ENCODE data around the gene PROS1.
"Not testable (repeated sequence)": the region's sequence is repeated elsewhere in the genome, so short reads cannot be mapped to it uniquely, and the experiment has no call there.

Gene PROS1

GRCh38 chr3:93981649-93982048 is 8.0 kb upstream of the PROS1 start:
- in situ Hi-C loops (cut with MboI; ENCODE audit: low sequenced_read_pairs, unreplicated experiment) = no loop called here
- DNase-seq (ENCODE audit: low spot score) = no peak
- no peak for TF ChIP-seq CTCF (IDR thresholded peaks at IDR 0.05; ENCODE audit: borderline replicate concordance, control extremely low read depth, extremely low read depth, insufficient read depth, missing control alignments)

GRCh38 chr3:93979850-93980676 is 6.4 kb upstream of the PROS1 start, which contains the start of gene ARL13B:
TSS of gene ARL13B (plus strand) at chr3:93980155. CDS start at chr3:93980424, 269 bp downstream.
- in situ Hi-C loops (cut with MboI; ENCODE audit: low sequenced_read_pairs, unreplicated experiment) = no loop called here
- DNase-seq (ENCODE audit: low spot score) = peak; percentile 96
- TF ChIP-seq CTCF (IDR thresholded peaks at IDR 0.05; ENCODE audit: borderline replicate concordance, control extremely low read depth, extremely low read depth, insufficient read depth, missing control alignments) = no peak

- in situ Hi-C loops (cut with MboI; ENCODE audit: low sequenced_read_pairs, unreplicated experiment) = no loop called here
- DNase-seq (ENCODE audit: low spot score) = no peak
- TF ChIP-seq CTCF (IDR thresholded peaks at IDR 0.05; ENCODE audit: borderline replicate concordance, control extremely low read depth, extremely low read depth, insufficient read depth, missing control alignments) = no peak
Observed at GRCh38 chr3:93969997-93970396, 3.7 kb downstream of the PROS1 start.

- DNase-seq (ENCODE audit: low spot score) = no peak
- TF ChIP-seq CTCF (IDR thresholded peaks at IDR 0.05; ENCODE audit: borderline replicate concordance, control extremely low read depth, extremely low read depth, insufficient read depth, missing control alignments) = no peak
- in situ Hi-C loops (cut with MboI; ENCODE audit: low sequenced_read_pairs, unreplicated experiment) = no loop called here
Observed at GRCh38 chr3:93969443-93969842, 4.3 kb downstream of the PROS1 start.

GRCh38 chr3:93965106-93965505 is 8.6 kb downstream of the PROS1 start:
- DNase-seq (ENCODE audit: low spot score); in situ Hi-C loops (cut with MboI; ENCODE audit: low sequenced_read_pairs, unreplicated experiment): not testable (repeated sequence)

GRCh38 chr3:93962798-93963197 is 10.9 kb downstream of the PROS1 start:
- in situ Hi-C loops (cut with MboI; ENCODE audit: low sequenced_read_pairs, unreplicated experiment) = no loop called here
- no peak for DNase-seq (ENCODE audit: low spot score)
- no peak for TF ChIP-seq CTCF (IDR thresholded peaks at IDR 0.05; ENCODE audit: borderline replicate concordance, control extremely low read depth, extremely low read depth, insufficient read depth, missing control alignments)

GRCh38 chr3:93961489-93961888 is 12.2 kb downstream of the PROS1 start:
- TF ChIP-seq CTCF (IDR thresholded peaks at IDR 0.05; ENCODE audit: borderline replicate concordance, control extremely low read depth, extremely low read depth, insufficient read depth, missing control alignments) = no peak
- in situ Hi-C loops (cut with MboI; ENCODE audit: low sequenced_read_pairs, unreplicated experiment) = no loop called here
- no peak for DNase-seq (ENCODE audit: low spot score)
